Fibroblast of upper back skin (primary cell): ENCODE results near the gene RSAD2.
"Not testable (repeated sequence)": the region's sequence is repeated elsewhere in the genome, so short reads cannot be mapped to it uniquely, and the experiment has no call there.

Source experiments
- DNase-seq: peaks from one replicate; pipeline ENCODE4 v3.0.0-alpha.2; 2013

Gene RSAD2, protein sequence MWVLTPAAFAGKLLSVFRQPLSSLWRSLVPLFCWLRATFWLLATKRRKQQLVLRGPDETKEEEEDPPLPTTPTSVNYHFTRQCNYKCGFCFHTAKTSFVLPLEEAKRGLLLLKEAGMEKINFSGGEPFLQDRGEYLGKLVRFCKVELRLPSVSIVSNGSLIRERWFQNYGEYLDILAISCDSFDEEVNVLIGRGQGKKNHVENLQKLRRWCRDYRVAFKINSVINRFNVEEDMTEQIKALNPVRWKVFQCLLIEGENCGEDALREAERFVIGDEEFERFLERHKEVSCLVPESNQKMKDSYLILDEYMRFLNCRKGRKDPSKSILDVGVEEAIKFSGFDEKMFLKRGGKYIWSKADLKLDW

DNA sequence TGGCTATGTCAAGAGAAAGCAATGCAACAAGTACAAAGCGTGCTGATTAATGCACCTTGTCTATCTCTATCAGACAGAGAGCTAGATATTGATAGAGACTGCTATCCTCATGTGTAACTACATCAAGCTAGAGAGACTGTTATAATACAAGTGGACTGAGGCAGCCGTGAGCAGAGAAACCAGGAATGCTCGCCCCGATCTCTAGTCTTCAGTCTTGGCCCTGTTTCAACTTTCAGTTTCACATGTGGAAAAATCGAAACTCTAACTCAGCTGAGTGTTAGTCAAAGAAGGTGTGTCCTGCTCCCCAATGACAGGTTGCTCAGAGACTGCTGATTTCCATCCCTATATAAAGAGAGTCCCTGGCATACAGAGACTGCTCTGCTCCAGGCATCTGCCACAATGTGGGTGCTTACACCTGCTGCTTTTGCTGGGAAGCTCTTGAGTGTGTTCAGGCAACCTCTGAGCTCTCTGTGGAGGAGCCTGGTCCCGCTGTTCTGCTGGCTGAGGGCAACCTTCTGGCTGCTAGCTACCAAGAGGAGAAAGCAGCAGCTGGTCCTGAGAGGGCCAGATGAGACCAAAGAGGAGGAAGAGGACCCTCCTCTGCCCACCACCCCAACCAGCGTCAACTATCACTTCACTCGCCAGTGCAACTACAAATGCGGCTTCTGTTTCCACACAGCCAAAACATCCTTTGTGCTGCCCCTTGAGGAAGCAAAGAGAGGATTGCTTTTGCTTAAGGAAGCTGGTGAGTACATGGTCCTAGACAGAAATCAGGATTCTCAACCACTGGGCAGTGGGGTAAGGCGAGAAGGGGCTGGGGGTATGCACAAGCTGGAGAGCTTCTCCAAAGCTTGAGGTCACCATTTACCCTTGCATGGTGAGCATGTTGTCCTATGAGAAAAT is at the start of gene RSAD2:
Gene RSAD2, plus strand, starts transcription at position 376 of the 903 bp plus-strand sequence. Its CDS starts 24 bp downstream, at position 400.
- peak; percentile 34 for DNase-seq

DNA sequence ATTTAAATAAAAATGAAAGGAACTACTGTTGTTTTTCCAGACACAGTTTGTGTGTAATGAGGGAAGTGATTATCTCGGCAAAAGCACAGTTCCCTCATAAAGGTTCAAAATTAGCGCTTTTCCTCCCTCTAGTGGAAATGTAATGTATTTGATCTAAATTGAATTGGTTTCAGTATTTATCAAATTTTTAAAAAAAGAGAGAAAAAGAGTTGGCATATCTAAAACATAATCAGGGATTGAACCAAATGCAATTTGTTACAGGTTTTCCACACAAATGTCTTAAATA is 49.3 kb upstream of the RSAD2 start:
- DNase-seq = peak; percentile 61

DNA sequence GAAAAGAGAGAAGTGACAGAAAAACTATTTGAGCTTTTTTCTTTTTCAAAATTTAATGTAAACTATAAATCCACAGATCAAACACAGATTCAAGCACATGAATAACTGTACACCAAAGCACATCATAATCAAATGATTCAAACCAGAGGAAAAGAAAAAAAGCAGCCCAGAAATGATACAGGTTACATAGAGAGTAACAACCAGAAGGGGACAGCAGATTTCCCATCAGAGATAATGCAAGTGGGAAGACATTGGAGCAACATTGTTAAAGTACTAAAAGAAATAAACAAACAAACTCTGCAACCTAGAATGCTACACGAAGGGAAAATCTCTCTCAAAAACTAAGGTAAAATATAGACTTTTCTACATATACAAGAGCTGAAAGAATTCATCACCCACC is 46.3 kb upstream of the RSAD2 start:
- no peak for DNase-seq

DNA sequence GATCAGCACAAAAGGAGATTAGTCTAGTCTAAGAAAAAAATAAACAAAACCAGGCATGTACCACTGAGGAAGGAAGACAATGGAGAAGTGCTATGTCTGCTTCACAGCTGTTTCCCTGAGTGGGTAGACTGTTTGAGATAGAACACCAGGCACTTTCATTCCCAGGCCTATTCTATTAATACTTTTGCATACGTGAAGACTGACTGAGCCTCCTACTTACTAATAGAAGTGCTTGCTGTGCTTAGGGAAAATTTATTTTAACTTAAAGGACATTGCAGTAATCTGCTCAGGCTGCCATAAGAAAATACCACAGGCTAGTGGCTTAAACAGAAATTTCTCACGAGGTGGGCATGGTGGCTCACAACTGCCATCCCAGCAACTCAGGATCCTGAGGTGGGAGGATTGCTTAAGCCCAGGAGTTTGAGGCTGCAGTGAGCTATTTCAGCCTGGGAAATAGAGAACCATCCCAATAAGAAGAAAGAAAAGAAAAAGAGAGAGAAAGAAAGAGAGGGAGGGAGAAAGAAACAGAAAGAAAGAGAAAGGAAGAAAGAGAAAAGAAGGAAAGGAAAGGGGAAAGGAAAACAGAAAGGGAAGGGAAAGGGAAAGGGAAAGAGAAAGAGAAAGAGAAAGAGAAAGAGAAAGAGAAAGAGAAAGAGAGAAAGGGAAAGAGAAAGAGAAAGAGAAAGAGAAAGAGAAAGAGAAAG is 44.8 kb upstream of the RSAD2 start:
- DNase-seq = no peak

DNA sequence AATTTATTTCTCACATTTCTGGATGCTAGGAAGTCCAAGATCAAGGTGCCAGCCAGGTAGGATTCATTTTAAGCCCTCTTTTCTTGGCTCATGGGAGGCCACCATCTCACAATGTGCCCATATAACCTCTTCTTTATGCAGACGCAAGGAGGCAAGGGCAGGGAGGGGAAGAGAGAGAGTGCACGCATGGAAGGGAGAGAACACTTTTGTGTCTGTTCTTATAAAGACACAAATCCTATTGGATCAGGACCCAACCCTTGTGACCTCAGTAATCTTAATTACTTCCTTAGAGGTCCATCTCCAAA is 44.3 kb upstream of the RSAD2 start:
- no peak for DNase-seq

DNA sequence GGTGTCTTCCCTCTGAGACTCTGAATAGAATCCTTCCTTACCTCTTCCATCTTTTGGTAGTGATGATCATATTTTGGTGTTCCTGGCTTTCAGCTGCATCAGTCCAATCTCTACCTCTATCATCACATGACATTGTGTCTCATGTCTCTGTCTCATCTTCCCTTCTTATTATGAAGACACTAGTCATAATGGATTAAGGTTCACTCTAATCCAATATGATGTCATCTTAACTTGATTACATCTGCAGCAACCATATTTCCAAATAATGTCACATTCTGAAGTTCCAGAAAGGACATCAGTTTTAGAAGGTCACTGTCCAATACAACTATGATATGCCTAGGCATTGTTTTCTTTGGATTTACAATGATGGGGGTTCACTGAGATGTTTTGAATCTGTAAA is 43.4 kb upstream of the RSAD2 start:
- no peak for DNase-seq

DNA sequence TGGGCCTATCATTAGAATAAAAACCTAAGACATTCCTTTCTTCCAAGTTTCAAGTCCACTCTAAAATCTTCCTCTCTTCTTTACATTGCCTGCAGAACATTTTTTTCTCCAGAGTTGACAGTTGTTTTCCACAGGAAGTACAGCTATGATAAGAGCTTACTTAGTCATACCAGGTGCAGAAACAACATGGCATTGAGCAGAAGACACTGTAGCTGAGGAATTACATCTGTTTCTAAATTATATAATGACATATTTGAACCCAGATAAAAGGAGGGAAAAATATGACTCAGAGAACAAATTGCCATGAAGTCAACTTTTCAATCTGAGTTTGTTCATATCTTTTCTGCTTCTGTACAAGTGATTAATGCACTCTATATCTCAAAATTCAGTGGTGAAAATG is 42.1 kb upstream of the RSAD2 start:
- DNase-seq = peak; percentile 14

DNA sequence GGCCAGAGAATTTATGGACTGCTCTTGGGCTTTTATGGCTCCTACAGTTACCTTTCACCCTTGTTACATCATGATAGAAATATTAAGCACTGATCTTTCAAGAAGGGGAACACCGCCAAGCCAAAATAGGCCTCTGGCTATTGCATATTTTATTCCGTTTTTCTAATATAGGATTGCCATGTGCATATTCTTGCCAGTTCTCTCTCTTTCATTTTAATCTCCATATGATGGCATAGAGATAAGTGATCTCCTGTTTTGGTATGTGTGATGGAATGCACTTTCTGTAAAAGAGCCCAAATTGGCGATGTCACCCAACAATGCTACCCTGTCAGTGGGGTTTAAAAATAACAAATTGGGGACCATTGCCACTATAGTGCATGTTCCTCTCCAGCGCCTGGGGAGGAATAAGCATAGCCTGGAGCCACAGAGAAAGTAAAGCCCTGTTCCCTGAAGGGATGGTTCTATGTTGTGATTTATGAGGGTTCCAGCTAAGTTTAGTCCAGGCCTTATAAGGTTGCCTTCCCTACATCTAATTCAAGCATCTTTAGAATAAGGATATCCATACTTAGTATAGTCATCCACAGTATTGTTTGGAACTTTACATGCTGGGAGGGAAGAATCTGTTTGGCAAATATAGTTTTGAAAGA is 38.8 kb upstream of the RSAD2 start:
- DNase-seq = no peak

DNA sequence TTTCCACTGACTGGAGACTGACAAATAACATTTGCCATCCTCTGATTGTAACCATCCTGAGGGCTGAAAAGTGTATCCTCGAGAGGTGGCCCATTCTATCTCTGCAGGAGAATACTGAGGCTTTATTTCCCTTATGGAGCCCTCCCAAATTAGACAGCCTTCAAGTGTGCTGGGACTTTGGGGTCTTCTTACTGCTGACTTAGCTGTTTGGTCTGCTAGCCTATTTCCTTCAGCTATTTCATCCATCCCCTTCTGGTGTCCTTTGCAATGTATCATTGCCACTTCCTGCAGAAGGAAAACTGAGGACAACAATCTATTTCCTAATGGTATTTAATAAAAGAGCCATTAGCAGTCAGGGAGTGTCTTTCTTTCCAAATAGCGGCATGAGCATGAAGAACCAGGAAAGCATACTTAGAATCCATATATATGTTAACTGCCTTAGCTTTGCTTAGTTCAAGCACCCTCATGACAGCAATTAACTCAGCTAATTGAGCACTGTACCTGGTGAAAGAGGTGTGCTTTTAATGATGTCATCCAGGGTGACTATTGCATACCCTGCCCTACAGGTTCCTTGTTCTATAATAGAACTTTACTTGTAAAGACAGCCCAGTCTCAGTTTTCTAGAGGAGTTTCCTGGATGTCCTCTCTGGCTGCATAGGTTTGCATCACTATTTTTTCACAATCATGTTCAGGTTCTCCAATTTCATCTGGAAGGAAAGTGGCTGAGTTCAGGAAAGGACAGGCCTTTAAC is 35.9 kb upstream of the RSAD2 start:
- no peak for DNase-seq

DNA sequence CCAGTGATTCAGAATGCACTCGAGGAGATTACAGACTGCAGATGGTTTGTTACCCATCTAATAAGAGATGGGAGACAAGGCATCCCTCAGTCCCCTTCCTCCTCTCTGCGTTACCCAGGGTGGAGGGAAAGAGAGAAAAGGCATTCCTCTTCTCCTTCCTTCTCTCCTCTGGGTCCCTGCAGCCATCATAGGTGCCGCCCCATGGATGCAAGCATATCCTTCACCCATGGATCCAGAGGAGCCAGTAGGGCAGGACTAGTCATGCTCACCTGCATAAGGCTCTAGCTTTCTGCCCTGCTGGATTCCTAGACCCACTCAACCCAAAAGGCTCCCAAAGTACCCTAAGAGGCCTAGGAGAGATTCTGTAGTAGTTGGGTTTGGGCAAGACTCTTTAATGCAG is 32.3 kb upstream of the RSAD2 start:
- DNase-seq = no peak

DNA sequence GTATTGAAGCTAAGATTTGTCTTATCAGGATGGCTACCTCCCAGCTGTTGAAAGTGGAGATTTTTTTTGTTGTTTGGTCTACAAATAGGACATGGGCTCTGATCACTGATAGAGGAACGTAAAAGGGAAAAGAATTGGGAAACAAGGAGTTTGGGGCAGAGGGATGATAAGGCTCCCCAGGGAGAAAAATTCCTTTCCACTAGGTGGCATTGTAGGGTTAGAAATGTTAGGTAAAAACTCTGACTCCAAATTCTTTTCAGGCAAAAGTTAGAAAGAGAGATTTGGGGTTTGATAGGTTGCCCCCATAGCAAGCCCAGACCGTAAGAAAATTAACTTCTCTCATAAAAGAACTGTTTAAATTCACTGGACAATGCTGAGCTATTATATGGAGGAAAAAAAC is 31.7 kb upstream of the RSAD2 start:
- DNase-seq = no peak

DNA sequence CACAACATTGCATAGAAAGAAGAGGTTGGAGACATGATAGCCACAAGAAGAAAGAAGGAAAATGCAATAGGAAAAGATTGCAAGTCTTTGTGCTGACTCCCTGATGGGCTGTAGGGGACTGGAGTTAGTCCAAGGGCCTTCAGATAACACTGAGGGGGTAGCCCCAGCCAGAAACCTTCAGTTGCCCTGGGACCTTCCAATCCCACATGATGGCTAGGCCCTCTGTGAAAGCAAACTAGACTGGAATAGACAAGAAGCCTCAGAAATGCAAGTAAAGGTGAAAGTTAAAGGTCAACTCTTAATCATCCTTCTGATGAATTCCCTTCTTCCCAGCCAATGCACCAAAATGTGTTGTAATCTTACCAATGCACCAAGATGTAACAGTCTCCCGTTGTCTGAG is 31.0 kb upstream of the RSAD2 start:
- DNase-seq = no peak

DNA sequence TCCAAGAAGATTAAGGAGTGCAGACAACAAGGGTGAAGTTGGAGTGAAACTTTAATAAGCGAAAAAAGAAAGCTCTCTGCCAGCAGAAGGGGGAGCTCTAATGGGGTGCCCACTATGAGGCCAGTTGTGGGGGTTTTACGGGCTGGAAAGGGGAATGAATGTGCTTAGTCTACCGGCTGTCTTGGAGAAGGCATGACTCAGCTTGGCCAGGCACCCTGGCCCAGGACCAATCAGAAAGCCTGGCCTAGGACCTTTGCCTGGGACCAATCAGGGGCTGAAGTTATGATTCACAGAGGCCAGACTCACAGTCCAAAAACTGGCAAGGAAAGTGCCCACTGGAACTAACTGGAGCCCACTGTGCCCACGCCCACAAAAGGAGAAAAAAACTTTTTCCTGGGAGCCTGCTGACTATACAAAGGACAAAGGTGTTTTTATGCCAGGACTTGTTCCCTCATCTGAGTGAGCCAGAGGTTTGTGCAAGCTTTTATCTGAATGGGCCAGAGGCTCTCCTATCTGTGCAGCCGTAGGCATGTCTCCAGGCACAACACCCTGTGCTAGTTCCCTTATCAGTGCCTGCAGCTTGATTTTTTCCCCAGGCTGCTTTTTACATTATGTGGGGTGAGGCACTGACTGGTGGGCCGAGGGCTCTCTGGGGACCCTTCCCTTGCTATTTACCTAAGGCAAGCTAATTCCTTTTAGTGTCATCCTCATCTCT is 30.5 kb upstream of the RSAD2 start:
- no peak for DNase-seq

DNA sequence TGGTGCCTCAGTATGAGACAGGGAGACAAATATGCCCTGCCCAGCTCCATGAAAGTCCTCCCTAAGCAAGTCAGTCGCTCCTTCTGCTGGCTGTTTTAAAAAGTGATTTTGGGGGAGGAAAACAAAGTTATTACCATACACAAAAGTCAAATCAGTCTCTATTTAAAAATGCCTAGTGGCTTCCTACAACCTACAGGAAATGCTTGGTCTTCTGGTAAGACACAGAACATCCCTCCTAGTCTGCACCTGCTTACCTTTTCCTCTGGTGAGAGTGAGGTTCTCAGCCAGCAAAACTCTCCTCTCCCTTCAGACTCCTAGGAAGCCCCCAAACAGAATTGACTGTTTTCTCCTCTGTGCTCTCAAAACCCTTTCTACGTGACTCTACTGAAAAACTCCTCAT is 25.4 kb upstream of the RSAD2 start:
- DNase-seq = no peak

DNA sequence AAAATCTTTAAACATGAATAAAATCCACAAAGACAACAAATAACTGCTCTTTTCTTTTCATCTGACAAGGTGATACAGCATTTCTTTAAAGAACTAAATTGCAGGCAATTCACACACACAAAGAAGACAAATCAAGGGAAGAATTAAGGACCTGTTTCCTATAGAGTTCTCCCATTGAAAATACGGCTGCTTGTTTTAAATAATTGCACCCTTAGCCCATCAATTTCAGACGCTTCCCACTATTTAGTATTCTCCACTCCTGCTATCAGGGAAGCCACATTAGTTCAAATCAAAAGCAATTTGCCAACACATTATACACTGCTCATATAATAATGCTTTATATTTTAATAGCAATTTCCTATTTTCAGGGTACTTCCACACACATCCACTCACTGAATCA is 23.2 kb upstream of the RSAD2 start:
- no peak for DNase-seq

DNA sequence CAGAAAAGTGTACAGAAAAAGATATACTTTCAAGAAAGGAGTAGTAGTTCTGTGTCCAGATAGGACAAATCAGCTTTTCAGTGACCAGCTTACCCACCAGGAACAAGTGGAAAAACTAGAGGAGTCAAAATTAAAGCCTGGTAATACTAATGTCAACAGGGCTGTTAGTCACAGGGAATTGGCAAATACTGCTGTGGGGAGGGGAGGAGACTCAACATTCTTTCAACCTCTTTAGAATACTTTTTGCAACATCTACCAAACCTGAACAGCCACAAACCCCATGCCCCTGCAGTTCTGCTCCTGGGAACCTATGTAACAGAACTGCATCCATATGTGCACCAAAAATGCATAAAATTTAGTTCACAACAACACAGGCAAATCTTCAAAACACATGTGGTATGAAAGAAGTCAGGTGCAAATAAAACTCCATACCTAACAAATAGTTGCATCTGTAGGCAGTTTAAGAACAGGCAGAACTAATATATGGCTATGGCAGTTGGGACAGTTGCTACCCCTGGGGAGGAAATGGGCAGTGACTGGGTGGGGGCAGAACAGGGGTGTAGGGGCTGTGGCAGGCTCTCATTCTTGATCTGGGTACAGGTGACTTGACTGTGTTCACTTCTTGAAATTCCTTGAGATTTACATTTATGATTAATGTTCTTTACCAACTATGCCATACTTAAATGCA is 21.6 kb upstream of the RSAD2 start:
- DNase-seq = peak; percentile 20

DNA sequence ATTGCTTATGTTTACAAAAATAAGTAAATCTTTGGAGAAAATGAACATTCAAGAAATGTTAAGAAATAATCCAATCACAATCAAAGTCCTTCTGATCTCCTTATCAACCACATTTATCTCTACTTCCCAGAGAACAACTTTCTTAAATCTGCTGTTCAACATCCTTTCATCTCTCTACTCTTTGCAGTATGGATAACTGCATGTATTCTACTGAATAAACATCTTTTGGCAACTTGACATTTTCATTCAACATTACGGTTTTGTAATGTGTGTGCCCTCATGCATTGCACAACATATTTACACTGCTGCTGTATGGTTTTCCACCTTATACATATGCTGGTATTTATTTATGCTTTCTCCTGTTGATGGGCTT is 21.0 kb upstream of the RSAD2 start:
- no peak for DNase-seq

DNA sequence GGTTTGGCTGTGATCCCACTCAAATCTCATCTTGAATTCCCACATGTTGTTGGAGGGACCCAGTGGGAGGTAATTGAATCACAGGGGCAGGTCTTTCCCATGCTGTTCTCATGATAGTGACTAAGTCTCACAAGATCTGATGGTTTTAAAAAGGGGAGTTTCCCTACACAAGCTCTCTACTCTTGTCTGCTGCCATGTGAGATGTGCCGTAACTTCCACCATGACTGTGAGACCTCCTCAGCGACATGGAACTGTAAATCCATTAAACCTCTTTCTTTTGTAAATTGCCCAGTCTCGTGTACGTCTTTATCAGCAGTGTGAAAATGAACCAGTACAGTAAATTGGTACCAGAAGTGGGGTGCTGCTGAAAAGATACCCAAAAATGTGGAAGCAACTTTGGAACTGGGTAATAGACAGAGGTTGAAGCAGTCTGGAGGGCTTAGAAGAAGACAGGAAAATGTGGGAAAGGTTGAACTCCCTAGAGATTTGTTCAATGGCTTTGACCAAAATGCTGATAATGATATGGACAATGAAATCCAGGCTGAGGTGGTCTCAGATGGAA is 19.0 kb upstream of the RSAD2 start:
- not testable (repeated sequence) for DNase-seq

DNA sequence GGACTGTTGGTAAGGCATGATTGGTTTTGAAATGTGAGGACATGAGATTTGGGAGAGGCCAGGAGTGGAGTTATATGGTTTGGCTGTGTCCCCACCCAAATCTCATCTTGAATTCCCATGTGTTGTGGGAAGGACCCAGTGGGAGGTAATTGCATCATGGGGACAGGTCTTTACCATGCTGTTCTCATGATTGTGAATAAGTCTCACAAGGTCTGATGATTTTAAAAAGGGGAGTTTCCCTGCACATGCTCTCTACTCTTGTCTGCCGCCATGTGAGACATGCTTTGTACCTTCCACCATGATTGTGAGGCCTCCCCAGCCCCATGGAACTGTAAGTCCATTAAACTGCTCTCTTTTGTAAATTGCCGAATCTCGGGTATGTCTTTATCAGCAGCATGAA is 17.3 kb upstream of the RSAD2 start:
- DNase-seq = no peak

DNA sequence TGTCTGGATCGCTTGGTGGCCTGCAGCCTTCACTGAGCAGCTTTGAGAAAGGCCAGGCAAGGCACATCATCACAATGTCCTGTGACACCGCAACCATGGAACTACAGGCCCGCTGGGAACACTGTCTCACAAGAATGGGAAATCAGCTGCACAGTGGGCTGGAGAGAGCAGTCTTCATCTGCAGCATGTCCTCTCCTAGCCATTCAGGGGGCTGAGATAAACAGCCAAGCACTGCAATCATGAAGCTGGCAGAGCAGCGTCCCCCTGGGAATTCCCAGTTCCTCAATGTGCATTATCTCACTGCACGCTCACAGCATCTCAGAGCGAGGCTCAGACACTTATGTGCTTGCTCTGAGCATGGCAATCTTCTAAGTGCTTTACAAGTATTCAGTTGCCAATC is 13.8 kb upstream of the RSAD2 start:
- DNase-seq = no peak

DNA sequence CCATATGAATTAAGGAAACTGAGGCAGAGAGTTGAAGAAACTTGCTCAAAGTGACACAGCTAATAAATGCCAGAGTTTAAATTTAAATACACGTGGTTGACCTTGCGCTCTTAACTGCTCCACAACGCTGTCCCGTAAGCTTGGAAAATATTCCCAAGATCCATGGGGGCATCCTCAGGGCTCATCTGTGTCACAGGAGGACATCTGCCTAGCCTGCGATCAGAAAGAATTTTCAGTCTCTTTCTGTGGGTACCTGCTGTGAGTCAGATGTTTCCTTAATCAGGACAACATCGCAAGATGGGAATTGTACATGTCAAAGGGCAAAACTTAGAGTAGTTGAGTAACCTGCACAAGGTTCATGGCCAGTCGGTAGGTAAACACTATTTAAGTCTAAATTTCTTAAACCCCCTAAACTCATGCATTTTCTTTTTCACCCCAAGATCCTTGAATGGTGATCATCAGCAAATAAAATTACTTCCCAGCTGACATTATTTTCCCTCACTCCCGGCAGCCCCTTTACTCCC is 13.3 kb upstream of the RSAD2 start:
- DNase-seq = no peak
